ENCODE data around the gene MTMR3.

GRCh38 chr22:29856496-29856895 is 26.5 kb upstream of the MTMR3 start:
- TF ChIP-seq CTCF (IDR thresholded peaks at IDR 0.05), result no peak
- no peak for TF ChIP-seq POLR2A (IDR thresholded peaks at IDR 0.05)

Measured in breast epithelium (tissue), 3 donors.